T-cell (primary cell): Measurements from ENCODE around the gene R3HDM2. TPM values are rescaled to one million over a fixed set of nuclear protein-coding genes. Genes with fewer than 3 reads are reported as not detected.
"Not testable (repeated sequence)": the region's sequence is repeated elsewhere in the genome, so short reads cannot be mapped to it uniquely, and the experiment has no call there.

ENCODE experiments used
- ATAC-seq, 4 experiments: fragments of 200-7000 bp in 3 of 4; fragments of 150-1000 bp in 1 of 4; cut with Tn5 transposase; replicated peaks in 1 of 4; 1 replicate in 3 of 4; 2 replicates in 1 of 4; pipeline ENCODE4 v1.10.0; 2021; ENCODE audit warnings: moderate library complexity in 3 of 4, mild to moderate bottlenecking in 2 of 4, moderate number of reproducible peaks in 1 of 4
- CTCF ChIA-PET, 2 donors: fragments of 300-600 bp; sonication (Branson Sonifier 250); formaldehyde crosslinking; loops; one replicate each; lab custom pipeline; 2022; ENCODE audit warnings: antibody characterized with exemption in 2 of 2; lab: Charles Lee
- POLR2A ChIA-PET, 2 donors: fragments of 300-600 bp; sonication (Branson Sonifier 250); formaldehyde crosslinking; loops; one replicate each; lab custom pipeline; 2022; ENCODE audit warnings: antibody characterized with exemption in 2 of 2; lab: Charles Lee
- DNase-seq, 35 experiments: peaks; one replicate each; pipeline versions ENCODE4 v3.0.0 to v3.0.0-alpha.2; 2013 to 2023
- H3K27ac ChIP-seq: one replicate; pipeline ENCODE4 v1.5.1; 2013; ENCODE audit warnings: low read length
- H3K27me3 ChIP-seq, 2 experiments: replicated peaks in 1 of 2; 1 replicate in 1 of 2; 2 replicates in 1 of 2; pipeline versions ENCODE4 v1.6.1 to v1.7.0; 2013; ENCODE audit warnings: low read length in 1 of 2, mixed read lengths in 1 of 2; ENCODE audit not compliant: control insufficient read depth in 2 of 2, insufficient read depth in 2 of 2; ENCODE audit errors: extremely low read depth in 1 of 2
- H3K36me3 ChIP-seq, 2 donors: 1 replicate in 1 of 2; 2 replicates in 1 of 2; pipeline versions ENCODE4 v1.6.1 to v1.7.0; 2013; ENCODE audit warnings: low read length in 1 of 2; ENCODE audit not compliant: control insufficient read depth in 2 of 2, insufficient read depth in 1 of 2; ENCODE audit errors: extremely low read depth in 1 of 2
- H3K4me1 ChIP-seq, 2 experiments: 1 replicate in 1 of 2; 2 replicates in 1 of 2; pipeline versions ENCODE4 v1.6.1 to v1.7.0; 2013; ENCODE audit warnings: low read length in 2 of 2, mixed read lengths in 1 of 2; ENCODE audit not compliant: insufficient read depth in 2 of 2, control insufficient read depth in 1 of 2; ENCODE audit errors: extremely low read depth in 1 of 2
- H3K4me3 ChIP-seq, 2 donors: 1 replicate in 1 of 2; 2 replicates in 1 of 2; pipeline versions ENCODE4 v1.5.1 to v1.7.0; 2013; ENCODE audit warnings: mild to moderate bottlenecking in 2 of 2, low read length in 1 of 2, moderate library complexity in 1 of 2; ENCODE audit not compliant: control insufficient read depth in 1 of 2; ENCODE audit errors: extremely low read depth in 1 of 2
- H3K9me3 ChIP-seq: 2 replicates; pipeline ENCODE4 v1.7.0; 2013
- H3K27ac Mint-ChIP-seq, 2 donors: one replicate each; pipeline ENCODE4 v1.8.0; 2020 to 2021; ENCODE audit warnings: mild to moderate bottlenecking in 2 of 2, mixed read lengths in 2 of 2
- H3K27me3 Mint-ChIP-seq, 2 donors: one replicate each; pipeline ENCODE4 v1.8.0; 2021 to 2022; ENCODE audit warnings: mixed read lengths in 2 of 2
- H3K36me3 Mint-ChIP-seq: one replicate; pipeline ENCODE4 v1.8.0; 2021; ENCODE audit warnings: mixed read lengths
- H3K4me1 Mint-ChIP-seq, 3 donors: one replicate each; pipeline ENCODE4 v1.8.0; 2020 to 2022; ENCODE audit warnings: mixed read lengths in 3 of 3, mild to moderate bottlenecking in 1 of 3
- H3K4me3 Mint-ChIP-seq, 3 donors: one replicate each; pipeline ENCODE4 v1.8.0; 2020 to 2022; ENCODE audit warnings: mild to moderate bottlenecking in 3 of 3, mixed read lengths in 3 of 3, moderate library complexity in 3 of 3
- H3K9me3 Mint-ChIP-seq, 3 donors: one replicate each; pipeline ENCODE4 v1.8.0; 2020 to 2022; ENCODE audit warnings: mixed read lengths in 3 of 3
- WGBS: methylation state at CpG from one replicate; pipeline ENCODE4 v1.1.5; 2013; ENCODE audit warnings: missing lambda C conversion rate; ENCODE audit not compliant: insufficient coverage; 5-methylcytosine and 5-hydroxymethylcytosine counted together
- total RNA-seq, 35 experiments: library from RNA in 6 of 35; stranded (reverse) in 6 of 35; fragments of 120-200 nt in 1 of 35; gene quantifications; one replicate each; pipeline versions ENCODE4 v1.2.1 to v1.2.4 and lab custom pipeline; 2013 to 2026

The R3HDM2 gene
- total RNA-seq, 5 donors from 2014 or later (not counting 1 experiment from before 2014, with no cell fraction given) = 88.3 to 122 (median 94.7) TPM

DNA sequence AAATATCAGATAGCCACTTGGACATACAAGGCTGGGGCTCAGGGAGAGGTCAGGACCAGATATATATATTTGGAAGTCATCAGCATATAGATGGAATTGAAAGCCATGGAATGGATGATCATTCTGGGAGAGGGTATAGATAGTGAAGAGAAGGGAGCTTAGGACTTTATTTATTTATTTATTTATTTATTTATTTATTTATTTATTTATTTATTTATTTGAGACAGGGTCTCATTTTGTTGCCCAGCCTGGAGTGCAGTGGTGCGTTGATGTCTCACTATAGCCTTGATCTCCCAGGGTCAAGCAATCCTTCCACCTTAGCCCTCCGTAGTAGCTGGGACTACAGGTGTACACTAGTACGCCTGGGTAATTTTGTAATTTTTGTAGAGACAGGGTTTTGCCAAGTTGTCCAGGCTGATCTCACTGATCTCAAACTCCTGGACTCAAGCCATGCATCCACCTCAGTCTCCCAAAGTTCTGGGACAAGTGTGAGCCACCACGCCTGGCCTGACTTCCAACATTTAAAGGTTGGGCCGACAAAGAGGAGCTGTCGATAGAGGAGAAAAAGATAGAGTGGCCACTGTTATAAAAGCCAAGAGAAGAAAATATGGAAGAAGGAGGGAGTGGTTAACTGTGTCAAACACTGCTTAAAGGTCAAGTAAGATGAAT, 15.6 kb upstream of the R3HDM2 start:
- no peaks in the 10 kb centered on the region for H3K36me3 ChIP-seq
- DNase-seq (no peak), ATAC-seq (no peak)
- Mint-ChIP-seq H3K27me3 (peaks cover 4 to 5% of the 10 kb centered on the region in 2 donors), H3K4me1 (no peaks in the 10 kb centered on the region), H3K4me3 (no peak overlapping the region), H3K9me3 (peaks cover 0 to 7% (median 6%) of the 10 kb centered on the region in 3 donors), H3K36me3 (peaks cover 5% of the 10 kb centered on the region), H3K27ac (no peak overlapping the region)
- ChIA-PET POLR2A (interaction anchor here in 1 of 2 donors (0.5 to 0.6 kb wide), 3 partner anchors 9 to 211 kb away, joined by 3 to 9 read pairs (median 3); no protein-coding TSS in a partner anchor), CTCF (interaction anchor here (0.7 to 1.5 kb wide), 2 partner anchors 12 to 15 kb away, joined by 4 read pairs; no protein-coding TSS in a partner anchor)
- no peak overlapping the region for H3K4me3 ChIP-seq
- WGBS = 93% methylated on average over 3 of the region's 6 CpGs
- no peak overlapping the region for H3K27ac ChIP-seq
- H3K4me1 ChIP-seq = no peaks in the 10 kb centered on the region
- no peaks in the 10 kb centered on the region for H3K9me3 ChIP-seq
- peaks cover 0 to 4% of the 10 kb centered on the region in 2 experiments for H3K27me3 ChIP-seq

DNA sequence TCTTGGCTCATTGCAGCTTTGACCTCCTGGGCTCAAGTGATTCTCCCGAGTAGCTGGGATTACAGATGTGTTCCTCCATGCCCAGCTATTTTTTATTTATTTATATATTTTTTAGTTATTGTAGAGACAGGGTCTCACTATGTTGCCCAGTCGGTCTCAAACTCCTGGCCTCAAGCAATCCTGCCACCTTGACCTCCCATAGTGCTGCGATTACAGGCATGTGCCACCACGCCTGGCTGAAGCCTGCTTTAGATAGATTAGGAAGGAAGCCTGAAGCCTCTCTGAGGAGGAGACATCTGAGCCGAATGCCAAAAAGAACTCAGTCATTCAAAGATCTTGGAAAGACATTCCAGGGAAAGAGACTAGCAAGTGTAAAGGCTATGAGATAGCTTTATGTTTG, 13.9 kb upstream of the R3HDM2 start:
- Histone ChIP-seq H3K36me3 (no peaks in the 10 kb centered on the region), H3K4me3 (no peak overlapping the region), H3K4me1 (no peaks in the 10 kb centered on the region), H3K27me3 (peaks cover 0 to 6% of the 10 kb centered on the region in 2 experiments), H3K9me3 (no peaks in the 10 kb centered on the region), H3K27ac (no peak overlapping the region)
- Mint-ChIP-seq H3K4me3 (no peak overlapping the region), H3K27ac (no peak overlapping the region), H3K9me3 (peaks cover 0 to 11% (median 6%) of the 10 kb centered on the region in 3 donors), H3K27me3 (peaks cover 8 to 9% of the 10 kb centered on the region in 2 donors), H3K4me1 (no peaks in the 10 kb centered on the region), H3K36me3 (peaks cover 9% of the 10 kb centered on the region)
- 100% methylated on average over 1 of the region's 5 CpGs for WGBS
- DNase-seq (no peak), ATAC-seq (no peak)
- CTCF ChIA-PET = interaction anchor here in 1 of 2 donors (1.5 kb wide), 1 partner anchor 14 kb away, joined by 4 read pairs; no protein-coding TSS in a partner anchor
- POLR2A ChIA-PET = no interaction called here

DNA sequence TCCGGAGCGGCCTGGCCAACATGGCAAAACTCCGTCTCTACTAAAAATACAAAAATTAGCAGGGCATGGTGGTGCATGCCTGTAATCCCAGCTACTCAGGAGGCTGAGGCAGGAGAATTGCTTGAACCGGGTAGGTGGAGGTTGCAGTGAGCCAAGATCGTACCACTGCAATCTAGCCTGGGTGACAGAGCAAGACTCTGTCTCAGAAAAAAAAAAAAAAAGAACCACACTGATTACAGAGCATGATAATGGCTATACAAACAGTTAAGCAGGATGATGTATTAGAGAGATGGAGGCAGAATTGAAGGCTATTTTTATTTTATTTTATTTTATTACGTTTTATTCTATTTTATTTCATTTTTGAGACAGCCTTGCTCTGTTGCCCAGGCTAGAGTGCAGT, 13.5 kb upstream of the R3HDM2 start:
- ATAC-seq, CTCF ChIA-PET, DNase-seq, H3K4me1 Mint-ChIP-seq, H3K4me3 ChIP-seq, H3K27me3 Mint-ChIP-seq, H3K4me1 ChIP-seq, H3K36me3 Mint-ChIP-seq, H3K4me3 Mint-ChIP-seq, POLR2A ChIA-PET, H3K27ac Mint-ChIP-seq, H3K36me3 ChIP-seq, H3K27ac ChIP-seq, H3K9me3 ChIP-seq, H3K27me3 ChIP-seq: not testable (repeated sequence)
- WGBS = 100% methylated on average over 1 of the region's 6 CpGs
- peaks cover 0 to 11% (median 6%) of the 10 kb centered on the region in 3 donors for H3K9me3 Mint-ChIP-seq

DNA sequence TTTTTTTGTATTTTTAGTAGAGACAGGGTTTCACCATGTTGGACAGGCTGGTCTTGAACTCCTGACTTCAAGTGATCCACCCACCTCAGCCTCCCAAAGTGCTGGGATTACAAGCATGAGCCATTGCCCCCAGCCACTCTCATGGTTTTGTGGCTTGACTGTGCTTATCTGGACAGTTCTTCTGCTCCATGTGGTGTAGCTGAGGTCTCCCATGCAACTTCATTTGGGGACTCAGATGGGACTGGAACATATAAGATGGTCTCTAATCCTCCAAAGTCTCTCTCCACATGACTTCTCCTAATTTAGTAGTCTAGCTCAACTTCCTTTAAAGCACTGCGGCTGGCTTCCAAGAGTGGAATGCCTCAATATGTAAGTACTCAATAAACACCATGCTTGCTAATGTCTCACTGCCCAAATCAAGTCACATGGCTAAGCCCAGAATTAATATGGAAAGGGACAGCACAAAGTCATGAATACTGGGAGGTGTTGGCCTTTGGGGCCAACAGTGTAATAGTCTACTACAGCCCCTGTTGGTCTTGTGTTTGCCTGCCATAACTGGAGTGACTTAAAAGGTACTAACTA, 11.1 kb upstream of the R3HDM2 start:
- no peak for DNase-seq
- H3K27ac Mint-ChIP-seq = no peak overlapping the region
- Histone ChIP-seq H3K9me3 (no peaks in the 10 kb centered on the region), H3K27ac (no peak overlapping the region), H3K27me3 (peaks cover 0 to 7% of the 10 kb centered on the region in 2 experiments), H3K4me1 (no peaks in the 10 kb centered on the region), H3K4me3 (no peak overlapping the region), H3K36me3 (no peaks in the 10 kb centered on the region)
- H3K4me1 Mint-ChIP-seq = no peaks in the 10 kb centered on the region
- no peak for ATAC-seq
- peaks cover 0 to 11% (median 6%) of the 10 kb centered on the region in 3 donors for H3K9me3 Mint-ChIP-seq
- POLR2A ChIA-PET = no interaction called here
- peaks cover 8 to 9% of the 10 kb centered on the region in 2 donors for H3K27me3 Mint-ChIP-seq
- WGBS = no CpG with 5 or more reads among the region's 1 CpG
- H3K36me3 Mint-ChIP-seq = peaks cover 9% of the 10 kb centered on the region
- CTCF ChIA-PET = no interaction called here
- no peak overlapping the region for H3K4me3 Mint-ChIP-seq

DNA sequence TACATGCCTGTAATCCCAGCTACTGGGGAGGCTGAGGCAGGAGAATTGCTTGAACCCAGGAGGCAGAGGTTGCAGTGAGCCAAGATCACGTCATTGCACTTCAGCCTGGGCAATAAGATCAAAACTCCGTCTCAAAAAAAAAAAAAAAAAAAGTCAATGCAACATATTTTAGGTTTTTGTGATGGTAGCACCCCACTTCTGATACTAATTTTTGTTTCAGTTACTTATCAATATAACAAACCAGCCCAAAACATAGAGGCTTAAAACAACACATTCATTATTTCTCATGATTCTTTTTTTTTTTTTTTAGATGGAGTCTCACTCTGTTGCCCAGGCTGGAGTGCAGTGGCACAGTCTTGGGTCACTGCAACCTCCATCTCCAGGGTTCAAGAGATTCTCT, 10.6 kb upstream of the R3HDM2 start:
- POLR2A ChIA-PET, CTCF ChIA-PET: not testable (repeated sequence)

DNA sequence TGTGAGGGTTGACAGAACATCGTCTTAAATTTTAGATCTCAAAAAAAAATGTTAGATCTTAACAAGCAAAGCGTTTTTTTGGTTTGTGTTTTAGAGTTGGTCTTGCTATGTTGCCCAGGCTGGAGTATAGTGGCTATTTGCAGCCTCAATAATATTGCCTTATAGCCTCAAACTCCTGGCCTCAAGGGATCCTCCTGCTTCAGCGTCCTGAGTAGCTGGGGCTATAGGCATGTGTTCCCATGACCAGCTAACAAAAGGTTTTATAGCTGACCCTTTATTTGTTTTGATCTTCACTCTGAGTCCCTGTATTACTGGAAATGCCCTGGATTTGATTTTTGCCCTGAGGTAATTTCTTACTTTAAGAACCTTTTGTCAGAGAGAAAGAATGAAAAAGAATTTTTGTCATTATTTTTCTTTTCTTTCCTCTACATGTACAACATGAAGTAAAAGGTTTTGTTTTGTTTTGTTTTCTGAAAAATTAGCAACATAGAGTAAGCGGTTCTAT, 9.0 kb upstream of the R3HDM2 start:
- WGBS = 86% methylated on average over 2 of the region's 4 CpGs
- POLR2A ChIA-PET = no interaction called here
- CTCF ChIA-PET = interaction anchor here in 1 of 2 donors (0.7 kb wide), 3 partner anchors 12 to 175 kb away, joined by 4 to 6 read pairs (median 5); partner anchors contain the start of gene GLI1

More for the DNA sequence above, 10.6 kb upstream of the R3HDM2 start:
- not testable (repeated sequence) for H3K4me1 Mint-ChIP-seq, ATAC-seq, H3K27me3 ChIP-seq, H3K36me3 ChIP-seq, H3K36me3 Mint-ChIP-seq, H3K4me3 ChIP-seq, H3K27me3 Mint-ChIP-seq, H3K4me1 ChIP-seq, H3K27ac ChIP-seq, H3K4me3 Mint-ChIP-seq, H3K27ac Mint-ChIP-seq, H3K9me3 ChIP-seq, DNase-seq
- peaks cover 0 to 11% (median 6%) of the 10 kb centered on the region in 3 donors for H3K9me3 Mint-ChIP-seq
- no CpG with 5 or more reads among the region's 2 CpGs for WGBS

More for the DNA sequence above, 9.0 kb upstream of the R3HDM2 start:
- Mint-ChIP-seq H3K36me3 (peaks cover 9% of the 10 kb centered on the region), H3K9me3 (peaks cover 0 to 11% (median 6%) of the 10 kb centered on the region in 3 donors), H3K4me3 (no peak overlapping the region), H3K27me3 (peaks cover 8 to 9% of the 10 kb centered on the region in 2 donors), H3K27ac (no peak overlapping the region), H3K4me1 (peaks cover 4 to 5% (median 5%) of the 10 kb centered on the region in 3 donors)
- H3K9me3 ChIP-seq = no peaks in the 10 kb centered on the region
- no peak for ATAC-seq
- no peaks in the 10 kb centered on the region for H3K36me3 ChIP-seq
- H3K4me1 ChIP-seq = peaks cover 2 to 8% of the 10 kb centered on the region in 2 experiments
- peaks cover 0 to 10% of the 10 kb centered on the region in 2 experiments for H3K27me3 ChIP-seq
- no peak for DNase-seq
- no peak overlapping the region for H3K4me3 ChIP-seq
- H3K27ac ChIP-seq = no peak overlapping the region
